ENCODE data around the gene SPAG6. TPM values are rescaled to one million over a fixed set of nuclear protein-coding genes. Genes with fewer than 3 reads are reported as not detected.

Gene SPAG6
- total and polyA plus RNA-seq, 2 donors (not counting 1 experiment from before 2014, with no cell fraction given), result not detected

DNA sequence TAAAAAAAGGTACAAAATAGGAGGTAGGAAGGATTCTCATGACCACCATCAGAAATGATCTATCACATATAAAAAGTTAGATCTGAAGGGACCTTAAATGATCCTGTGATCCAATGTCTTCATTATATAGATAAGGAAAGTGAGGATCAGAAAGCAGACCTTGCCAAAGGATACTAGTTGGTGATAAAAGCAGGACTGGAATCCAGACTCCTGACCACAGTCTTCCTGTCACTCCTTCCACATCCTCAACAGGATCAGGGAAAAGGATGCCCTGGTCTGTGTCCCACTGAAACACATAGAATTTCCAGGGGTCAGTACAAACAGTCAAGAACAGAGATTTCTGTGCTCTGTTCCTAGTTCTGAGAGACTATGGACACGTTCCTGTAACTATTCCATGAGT is 97.2 kb downstream of the SPAG6 start:
- no peak overlapping the region for H2AFZ ChIP-seq (ENCODE audit: low read length)
- no peaks in the 10 kb centered on the region for H3K9me3 ChIP-seq (ENCODE audit: control insufficient read depth, insufficient read depth, low read depth, low read length)
- no peaks in the 10 kb centered on the region for H3K4me1 ChIP-seq (ENCODE audit: control insufficient read depth, extremely low read depth, insufficient read depth, low read length)
- peaks cover 7% of the 10 kb centered on the region for H3K79me2 ChIP-seq (ENCODE audit: control insufficient read depth, insufficient read depth, low read length)
- no peak overlapping the region for H3K9ac ChIP-seq (ENCODE audit: insufficient read depth, low read length)
- no peak overlapping the region for H3K4me2 ChIP-seq (ENCODE audit: extremely low read depth, insufficient read depth, low read length)
- H3K27ac ChIP-seq (ENCODE audit: insufficient read depth, low read length), result no peak overlapping the region
- no peak overlapping the region for H3K4me3 ChIP-seq (replicated peaks in 1 of 4; ENCODE audit: control extremely low read depth in 1 of 4, insufficient read depth in 1 of 4, low read depth in 3 of 4, low read length in 4 of 4)
- no peaks in the 10 kb centered on the region for H4K20me1 ChIP-seq (ENCODE audit: control insufficient read depth, extremely low read depth, insufficient read depth, low read length)
- no peaks in the 10 kb centered on the region for H3K36me3 ChIP-seq (ENCODE audit: control insufficient read depth, insufficient read depth, low read length)
- DNase-seq (ENCODE audit: low read depth in 2 of 2), result no peak
- H3K27me3 ChIP-seq (ENCODE audit: control insufficient read depth, insufficient read depth, low read length), result peaks cover 2% of the 10 kb centered on the region
- TF ChIP-seq, protein P1, sequence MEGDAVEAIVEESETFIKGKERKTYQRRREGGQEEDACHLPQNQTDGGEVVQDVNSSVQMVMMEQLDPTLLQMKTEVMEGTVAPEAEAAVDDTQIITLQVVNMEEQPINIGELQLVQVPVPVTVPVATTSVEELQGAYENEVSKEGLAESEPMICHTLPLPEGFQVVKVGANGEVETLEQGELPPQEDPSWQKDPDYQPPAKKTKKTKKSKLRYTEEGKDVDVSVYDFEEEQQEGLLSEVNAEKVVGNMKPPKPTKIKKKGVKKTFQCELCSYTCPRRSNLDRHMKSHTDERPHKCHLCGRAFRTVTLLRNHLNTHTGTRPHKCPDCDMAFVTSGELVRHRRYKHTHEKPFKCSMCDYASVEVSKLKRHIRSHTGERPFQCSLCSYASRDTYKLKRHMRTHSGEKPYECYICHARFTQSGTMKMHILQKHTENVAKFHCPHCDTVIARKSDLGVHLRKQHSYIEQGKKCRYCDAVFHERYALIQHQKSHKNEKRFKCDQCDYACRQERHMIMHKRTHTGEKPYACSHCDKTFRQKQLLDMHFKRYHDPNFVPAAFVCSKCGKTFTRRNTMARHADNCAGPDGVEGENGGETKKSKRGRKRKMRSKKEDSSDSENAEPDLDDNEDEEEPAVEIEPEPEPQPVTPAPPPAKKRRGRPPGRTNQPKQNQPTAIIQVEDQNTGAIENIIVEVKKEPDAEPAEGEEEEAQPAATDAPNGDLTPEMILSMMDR (conservative IDR thresholded peaks at IDR 0.05 in 1 of 2, IDR thresholded peaks at IDR 0.05 in 1 of 2; ENCODE audit: low read depth in 1 of 2, low read length in 2 of 2), result no peak
- TF ChIP-seq EZH2 (IDR thresholded peaks at IDR 0.05; ENCODE audit: low read length, missing control alignments), result no peak

DNA sequence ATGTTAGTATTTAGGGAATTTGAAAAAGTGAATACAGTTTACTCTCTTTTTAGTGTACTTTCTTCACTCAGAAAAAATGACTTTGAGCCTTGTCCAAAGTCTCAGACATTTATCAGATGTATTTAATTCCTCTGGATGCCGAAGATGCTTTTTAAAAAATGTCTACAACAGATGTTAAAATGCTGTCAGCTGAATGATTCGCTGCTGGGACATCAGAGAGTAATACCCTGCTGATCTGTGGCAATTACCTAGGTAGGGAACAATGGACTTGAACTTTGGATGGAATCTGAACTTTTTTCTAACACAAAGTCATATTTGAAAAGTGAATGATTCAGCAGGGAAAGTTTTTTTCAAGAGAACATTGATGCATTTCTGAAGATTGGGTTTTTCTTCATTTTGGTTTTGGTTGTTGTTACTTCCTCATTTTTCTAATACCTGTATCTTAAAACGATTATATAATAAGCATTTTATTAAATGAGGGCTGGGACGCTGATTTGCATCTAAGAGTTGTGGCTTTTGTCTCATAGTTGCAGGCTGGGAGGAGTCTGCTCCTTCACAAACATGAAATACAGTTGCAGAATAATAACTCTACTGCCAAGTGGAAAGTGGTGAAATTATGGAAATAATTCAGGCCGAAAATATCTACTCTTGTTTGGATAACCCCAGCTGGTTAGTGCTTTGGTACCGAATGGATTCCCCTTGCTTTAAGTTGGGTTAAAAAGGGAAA is 98.0 kb downstream of the SPAG6 start:
- peak in 1 of 2 donors; percentile 32 for DNase-seq (ENCODE audit: low read depth in 2 of 2)
- Histone ChIP-seq H4K20me1 (ENCODE audit: control insufficient read depth, extremely low read depth, insufficient read depth, low read length) (no peaks in the 10 kb centered on the region), H3K79me2 (ENCODE audit: control insufficient read depth, insufficient read depth, low read length) (peaks cover 3% of the 10 kb centered on the region), H3K27me3 (ENCODE audit: control insufficient read depth, insufficient read depth, low read length) (peaks cover 2% of the 10 kb centered on the region), H3K4me2 (ENCODE audit: extremely low read depth, insufficient read depth, low read length) (no peak overlapping the region), H3K9me3 (ENCODE audit: control insufficient read depth, insufficient read depth, low read depth, low read length) (no peaks in the 10 kb centered on the region), H2AFZ (ENCODE audit: low read length) (no peak overlapping the region), H3K36me3 (ENCODE audit: control insufficient read depth, insufficient read depth, low read length) (no peaks in the 10 kb centered on the region), H3K4me3 (replicated peaks in 1 of 4; ENCODE audit: control extremely low read depth in 1 of 4, insufficient read depth in 1 of 4, low read depth in 3 of 4, low read length in 4 of 4) (no peak overlapping the region), H3K4me1 (ENCODE audit: control insufficient read depth, extremely low read depth, insufficient read depth, low read length) (no peaks in the 10 kb centered on the region), H3K27ac (ENCODE audit: insufficient read depth, low read length) (no peak overlapping the region), H3K9ac (ENCODE audit: insufficient read depth, low read length) (no peak overlapping the region)
- no peak for TF ChIP-seq EZH2 (IDR thresholded peaks at IDR 0.05; ENCODE audit: low read length, missing control alignments)
- TF ChIP-seq, protein P1 (conservative IDR thresholded peaks at IDR 0.05 in 1 of 2, IDR thresholded peaks at IDR 0.05 in 1 of 2; ENCODE audit: low read depth in 1 of 2, low read length in 2 of 2), result no peak

DNA sequence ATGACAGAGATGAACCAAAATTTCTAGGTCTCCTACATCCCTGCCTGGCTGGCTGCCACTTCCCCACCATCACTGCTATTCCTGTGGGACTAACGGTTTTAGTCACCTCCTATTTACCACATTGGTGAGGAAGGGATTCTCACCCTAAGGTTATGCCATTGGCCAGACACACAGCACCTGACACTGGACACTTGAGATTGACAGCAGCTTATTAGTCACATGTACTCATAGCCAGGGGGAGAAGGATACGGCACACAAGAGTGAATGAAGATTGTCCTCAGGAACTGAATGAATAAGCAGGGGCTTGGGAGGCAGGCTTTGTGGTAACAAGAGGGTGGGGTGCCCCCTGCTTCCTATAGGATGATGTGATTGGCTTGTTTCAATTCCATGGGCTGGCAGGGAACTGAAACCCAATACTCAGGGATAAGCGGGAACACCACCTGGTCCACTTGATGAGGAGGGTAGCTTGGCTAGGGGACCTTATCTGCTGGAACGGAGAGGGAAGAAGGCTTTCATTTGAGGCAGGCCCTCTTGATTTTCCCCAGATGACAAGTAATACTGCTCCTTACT is 99.0 kb downstream of the SPAG6 start:
- Histone ChIP-seq H3K36me3 (ENCODE audit: control insufficient read depth, insufficient read depth, low read length) (no peaks in the 10 kb centered on the region), H2AFZ (ENCODE audit: low read length) (no peak overlapping the region), H3K9me3 (ENCODE audit: control insufficient read depth, insufficient read depth, low read depth, low read length) (no peaks in the 10 kb centered on the region), H3K9ac (ENCODE audit: insufficient read depth, low read length) (no peak overlapping the region), H4K20me1 (ENCODE audit: control insufficient read depth, extremely low read depth, insufficient read depth, low read length) (no peaks in the 10 kb centered on the region), H3K27ac (ENCODE audit: insufficient read depth, low read length) (no peak overlapping the region), H3K4me3 (replicated peaks in 1 of 4; ENCODE audit: control extremely low read depth in 1 of 4, insufficient read depth in 1 of 4, low read depth in 3 of 4, low read length in 4 of 4) (no peak overlapping the region), H3K4me1 (ENCODE audit: control insufficient read depth, extremely low read depth, insufficient read depth, low read length) (no peaks in the 10 kb centered on the region), H3K79me2 (ENCODE audit: control insufficient read depth, insufficient read depth, low read length) (no peaks in the 10 kb centered on the region), H3K4me2 (ENCODE audit: extremely low read depth, insufficient read depth, low read length) (no peak overlapping the region), H3K27me3 (ENCODE audit: control insufficient read depth, insufficient read depth, low read length) (peaks cover 2% of the 10 kb centered on the region)
- DNase-seq (ENCODE audit: low read depth in 2 of 2), result no peak
- TF ChIP-seq EZH2 (IDR thresholded peaks at IDR 0.05; ENCODE audit: low read length, missing control alignments), result no peak
- TF ChIP-seq, protein P1 (conservative IDR thresholded peaks at IDR 0.05 in 1 of 2, IDR thresholded peaks at IDR 0.05 in 1 of 2; ENCODE audit: low read depth in 1 of 2, low read length in 2 of 2), result no peak
